GM19467 (cell line): Measurements from ENCODE around the gene GID8.
"Not testable (repeated sequence)": the region's sequence is repeated elsewhere in the genome, so short reads cannot be mapped to it uniquely, and the experiment has no call there.

Experiments
- ATAC-seq: cut with Tn5 transposase; IDR thresholded peaks from one replicate; pipeline ENCODE4 v1.9.1; 2021; ENCODE audit warnings: mild to moderate bottlenecking, moderate library complexity; ENCODE audit not compliant: unreplicated experiment

Gene GID8

GRCh38 chr20:62921119-62921687 lies 16.7 kb upstream of the GID8 start:
- no peak for ATAC-seq

- no peak for ATAC-seq
Measured at GRCh38 chr20:62922451-62922921, 15.5 kb upstream of the GID8 start.

GRCh38 chr20:62923059-62923668 lies 14.8 kb upstream of the GID8 start:
- not testable (repeated sequence) for ATAC-seq

- ATAC-seq, result no peak
Measured at GRCh38 chr20:62923669-62924441, 14.1 kb upstream of the GID8 start.

GRCh38 chr20:62924442-62925075 lies 13.4 kb upstream of the GID8 start:
- ATAC-seq, result no peak

GRCh38 chr20:62925076-62925419 lies 12.9 kb upstream of the GID8 start:
- no peak for ATAC-seq

- peak; percentile 17 for ATAC-seq
Measured at GRCh38 chr20:62925420-62926228, 12.3 kb upstream of the GID8 start.

- peak; percentile 65 for ATAC-seq
Measured at GRCh38 chr20:62926229-62927127, 11.5 kb upstream of the GID8 start, which contains the start of gene DIDO1. Gene DIDO1, minus strand, starts transcription at chr20:62926505.

- ATAC-seq, result no peak
Measured at GRCh38 chr20:62927128-62927705, 10.7 kb upstream of the GID8 start.

GRCh38 chr20:62928246-62928939 lies 9.6 kb upstream of the GID8 start:
- ATAC-seq, result no peak

GRCh38 chr20:62929051-62929538 lies 8.9 kb upstream of the GID8 start:
- ATAC-seq, result no peak

- no peak for ATAC-seq
Measured at GRCh38 chr20:62931464-62931863, 6.5 kb upstream of the GID8 start.

- ATAC-seq, result no peak
Measured at GRCh38 chr20:62933966-62934365, 4.0 kb upstream of the GID8 start.

GRCh38 chr20:62935204-62935967 lies 2.6 kb upstream of the GID8 start:
- ATAC-seq, result no peak

GRCh38 chr20:62935968-62936585 lies 1.9 kb upstream of the GID8 start:
- no peak for ATAC-seq

GRCh38 chr20:62937268-62938104 lies 461 bp upstream of the GID8 start:
- peak; percentile 82 for ATAC-seq

- no peak for ATAC-seq
Measured at GRCh38 chr20:62940875-62941274, 2.9 kb downstream of the GID8 start.
